Hepatocyte (in vitro differentiated cells): ENCODE results near the gene STPG4. TPM values are rescaled to one million over a fixed set of nuclear protein-coding genes. Genes with fewer than 3 reads are reported as not detected.

Experiments used
- DNase-seq: peaks from one replicate; pipeline ENCODE4 v3.0.0-alpha.2; 2016; ENCODE audit warnings: low spot score
- H2AFZ ChIP-seq: fragments of 200-600 bp; sonication (generic); 2 replicates; pipeline ENCODE4 v1.6.0; 2016; ENCODE audit warnings: antibody characterized with exemption, mild to moderate bottlenecking
- H3K27ac ChIP-seq: fragments of 200-600 bp; sonication (generic); 2 replicates; pipeline ENCODE4 v1.5.1; 2016; ENCODE audit warnings: mild to moderate bottlenecking
- H3K27me3 ChIP-seq: fragments of 200-600 bp; sonication (generic); 2 replicates; pipeline ENCODE4 v1.6.1; 2016
- H3K36me3 ChIP-seq: fragments of 200-600 bp; sonication (generic); replicated peaks from 2 replicates; pipeline ENCODE4 v1.5.1; 2016; ENCODE audit warnings: low read depth; ENCODE audit not compliant: insufficient read depth
- H3K4me1 ChIP-seq: fragments of 200-600 bp; sonication (generic); 2 replicates; pipeline ENCODE4 v1.5.1; 2016; ENCODE audit warnings: mild to moderate bottlenecking, moderate library complexity; ENCODE audit not compliant: insufficient read depth
- H3K4me2 ChIP-seq: fragments of 200-600 bp; sonication (generic); 2 replicates; pipeline ENCODE4 v1.6.0; 2016
- H3K4me3 ChIP-seq: fragments of 200-600 bp; sonication (generic); 2 replicates; pipeline ENCODE4 v1.5.1; 2016; ENCODE audit warnings: mild to moderate bottlenecking
- H3K79me2 ChIP-seq: fragments of 200-600 bp; sonication (generic); 2 replicates; pipeline ENCODE4 v1.6.0; 2017; ENCODE audit warnings: mild to moderate bottlenecking
- H3K9me2 ChIP-seq: fragments of 200-600 bp; sonication (generic); replicated peaks from 2 replicates; pipeline ENCODE4 v1.6.0; 2017; ENCODE audit warnings: mild to moderate bottlenecking; ENCODE audit not compliant: insufficient read depth
- H3K9me3 ChIP-seq: fragments of 200-600 bp; sonication (generic); 2 replicates; pipeline ENCODE4 v1.5.1; 2016; ENCODE audit warnings: low read depth, mild to moderate bottlenecking
- H4K20me1 ChIP-seq: fragments of 200-600 bp; sonication (generic); 2 replicates; pipeline ENCODE4 v1.6.0; 2016; ENCODE audit warnings: mild to moderate bottlenecking; ENCODE audit not compliant: insufficient read depth, poor library complexity, severe bottlenecking
- CTCF ChIP-seq: fragments of 200-600 bp; sonication (generic); IDR thresholded peaks from 2 replicates; pipeline ENCODE4 v1.5.1; 2016; ENCODE audit warnings: antibody characterized with exemption, mild to moderate bottlenecking; ENCODE audit not compliant: poor library complexity
- EZH2 ChIP-seq: fragments of 200-600 bp; sonication (generic); IDR thresholded peaks from 2 replicates; pipeline ENCODE4 v1.6.1; 2016; ENCODE audit warnings: antibody characterized with exemption, mild to moderate bottlenecking, borderline replicate concordance
- EZH2phosphoT487 ChIP-seq: fragments of 200-600 bp; sonication (generic); IDR thresholded peaks from one replicate; pipeline ENCODE4 v1.6.1; 2018; ENCODE audit warnings: antibody characterized with exemption, mild to moderate bottlenecking, low read depth, moderate library complexity; ENCODE audit not compliant: unreplicated experiment, severe bottlenecking
- WGBS: methylation state at CpG from one replicate; pipeline ENCODE4 v1.1.6; 2016; ENCODE audit warnings: low lambda C conversion rate; ENCODE audit errors: missing lambda C conversion rate; 5-methylcytosine and 5-hydroxymethylcytosine counted together
- polyA plus RNA-seq: library from polyadenylated mRNA; unstranded; fragments of >200 nt; fragmentation: Nextera tagmentation; extraction: Ambion mirVana; gene quantifications from 2 replicates; pipeline ENCODE4 v1.2.1, GENCODE V29; 2016
- total RNA-seq: library from RNA; depleted of rRNA; stranded (reverse); fragments of >200 nt; gene quantifications from 2 replicates; pipeline ENCODE4 v1.2.3, GENCODE V29; 2014

STPG4 gene
- total and polyA plus RNA-seq, 2 experiments from 2014 or later: 0.19 TPM; not detected in 1

DNA sequence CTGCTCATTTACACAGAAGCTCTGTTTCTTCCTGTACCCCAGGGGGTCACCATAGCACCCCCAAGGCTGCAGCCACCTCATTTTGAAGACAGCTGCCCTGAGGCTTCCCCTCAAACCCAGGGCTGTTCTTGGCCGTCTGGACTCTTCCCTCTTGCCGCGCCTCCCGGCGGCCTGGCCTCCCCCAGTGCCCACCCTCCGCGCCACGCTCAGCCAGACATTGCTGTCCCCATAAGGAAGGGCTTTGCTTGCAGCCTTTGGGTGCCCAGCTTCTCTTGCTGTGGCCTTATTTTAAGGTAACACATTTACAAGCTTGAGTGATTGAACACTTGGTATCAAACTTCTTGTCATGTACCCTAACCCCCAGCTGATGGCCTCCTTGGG is 79.0 kb downstream of the STPG4 start:
- DNase-seq: no peak
- Histone ChIP-seq H2AFZ (no peak overlapping the region), H3K79me2 (no peaks in the 10 kb centered on the region), H4K20me1 (no peaks in the 10 kb centered on the region), H3K27me3 (no peaks in the 10 kb centered on the region), H3K4me1 (peaks cover 25% of the 10 kb centered on the region), H3K4me3 (no peak overlapping the region), H3K9me3 (no peaks in the 10 kb centered on the region), H3K36me3 (no peaks in the 10 kb centered on the region), H3K9me2 (no peaks in the 10 kb centered on the region), H3K4me2 (no peak overlapping the region), H3K27ac (peak overlapping the region; percentile 69)
- TF ChIP-seq EZH2phosphoT487: no peak
- TF ChIP-seq EZH2: no peak
- no peak for TF ChIP-seq CTCF
- 94% methylated on average over 8 of the region's 8 CpGs for WGBS

- no peak overlapping the region for H3K4me2 ChIP-seq
- H3K36me3 ChIP-seq: no peaks in the 10 kb centered on the region
- DNase-seq: no peak
- H3K9me3 ChIP-seq: no peaks in the 10 kb centered on the region
- no peaks in the 10 kb centered on the region for H3K9me2 ChIP-seq
- H2AFZ ChIP-seq: no peak overlapping the region
- TF ChIP-seq EZH2phosphoT487 (no peak), EZH2 (no peak), CTCF (no peak)
- no peaks in the 10 kb centered on the region for H3K27me3 ChIP-seq
- no peaks in the 10 kb centered on the region for H3K79me2 ChIP-seq
- peaks cover 25% of the 10 kb centered on the region for H3K4me1 ChIP-seq
- 90% methylated on average over 6 of the region's 6 CpGs for WGBS
- H4K20me1 ChIP-seq: no peaks in the 10 kb centered on the region
- H3K4me3 ChIP-seq: no peak overlapping the region
- peak overlapping the region; percentile 69 for H3K27ac ChIP-seq
Measured at GRCh38 chr2:47075361-47076125, 79.6 kb downstream of the STPG4 start.

- no peak overlapping the region for H3K27ac ChIP-seq
- DNase-seq: no peak
- H3K79me2 ChIP-seq: no peaks in the 10 kb centered on the region
- H3K4me1 ChIP-seq: peaks cover 27% of the 10 kb centered on the region
- H3K4me2 ChIP-seq: no peak overlapping the region
- no peaks in the 10 kb centered on the region for H4K20me1 ChIP-seq
- TF ChIP-seq EZH2: no peak
- TF ChIP-seq EZH2phosphoT487: no peak
- TF ChIP-seq CTCF: no peak
- no peaks in the 10 kb centered on the region for H3K27me3 ChIP-seq
- no peaks in the 10 kb centered on the region for H3K9me3 ChIP-seq
- H2AFZ ChIP-seq: no peak overlapping the region
- no peaks in the 10 kb centered on the region for H3K9me2 ChIP-seq
- no peaks in the 10 kb centered on the region for H3K36me3 ChIP-seq
- WGBS: 94% methylated on average over 4 of the region's 4 CpGs
- no peak overlapping the region for H3K4me3 ChIP-seq
Measured at GRCh38 chr2:47074691-47075090, 80.4 kb downstream of the STPG4 start.
